HL-60 (cell line): ENCODE results near the gene IFNA21.

ENCODE experiments used
- CTCF ChIP-seq: IDR thresholded peaks from one replicate; pipeline ENCODE4 v1.5.1; 2011; ENCODE audit warnings: low read length, control low read depth, inconsistent platforms; ENCODE audit not compliant: insufficient read depth
- POLR2AphosphoS5 ChIP-seq: IDR thresholded peaks from 2 replicates; pipeline ENCODE4 v1.6.1; 2012; ENCODE audit warnings: low read depth
- TF ChIP-seq, protein P1 (sequence below): IDR thresholded peaks from 2 replicates; pipeline ENCODE4 v1.6.1; 2012; ENCODE audit warnings: low read depth; ENCODE audit not compliant: insufficient replicate concordance

DNA sequence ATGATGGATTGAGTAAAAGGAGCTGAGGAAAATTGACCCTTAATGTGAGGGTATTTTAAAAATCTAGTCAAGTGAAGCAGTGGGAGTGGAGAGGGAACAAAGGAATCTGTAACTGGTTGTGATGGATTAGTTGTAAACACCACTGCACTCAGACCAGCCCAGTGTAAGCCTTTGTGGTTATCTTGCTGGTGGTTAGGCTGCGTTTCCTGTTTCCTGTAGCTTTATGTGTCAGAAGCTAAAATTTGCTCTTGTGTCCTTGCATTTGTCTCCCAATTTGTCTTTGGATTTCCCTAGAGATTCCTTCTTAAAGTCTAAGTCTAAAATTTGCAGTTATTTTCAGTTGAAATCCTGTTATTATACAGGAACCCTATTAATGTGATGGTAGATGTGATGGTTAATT is 6.3 kb downstream of the IFNA21 start:
- TF ChIP-seq POLR2AphosphoS5 = no peak
- TF ChIP-seq CTCF = no peak
- TF ChIP-seq, protein P1, sequence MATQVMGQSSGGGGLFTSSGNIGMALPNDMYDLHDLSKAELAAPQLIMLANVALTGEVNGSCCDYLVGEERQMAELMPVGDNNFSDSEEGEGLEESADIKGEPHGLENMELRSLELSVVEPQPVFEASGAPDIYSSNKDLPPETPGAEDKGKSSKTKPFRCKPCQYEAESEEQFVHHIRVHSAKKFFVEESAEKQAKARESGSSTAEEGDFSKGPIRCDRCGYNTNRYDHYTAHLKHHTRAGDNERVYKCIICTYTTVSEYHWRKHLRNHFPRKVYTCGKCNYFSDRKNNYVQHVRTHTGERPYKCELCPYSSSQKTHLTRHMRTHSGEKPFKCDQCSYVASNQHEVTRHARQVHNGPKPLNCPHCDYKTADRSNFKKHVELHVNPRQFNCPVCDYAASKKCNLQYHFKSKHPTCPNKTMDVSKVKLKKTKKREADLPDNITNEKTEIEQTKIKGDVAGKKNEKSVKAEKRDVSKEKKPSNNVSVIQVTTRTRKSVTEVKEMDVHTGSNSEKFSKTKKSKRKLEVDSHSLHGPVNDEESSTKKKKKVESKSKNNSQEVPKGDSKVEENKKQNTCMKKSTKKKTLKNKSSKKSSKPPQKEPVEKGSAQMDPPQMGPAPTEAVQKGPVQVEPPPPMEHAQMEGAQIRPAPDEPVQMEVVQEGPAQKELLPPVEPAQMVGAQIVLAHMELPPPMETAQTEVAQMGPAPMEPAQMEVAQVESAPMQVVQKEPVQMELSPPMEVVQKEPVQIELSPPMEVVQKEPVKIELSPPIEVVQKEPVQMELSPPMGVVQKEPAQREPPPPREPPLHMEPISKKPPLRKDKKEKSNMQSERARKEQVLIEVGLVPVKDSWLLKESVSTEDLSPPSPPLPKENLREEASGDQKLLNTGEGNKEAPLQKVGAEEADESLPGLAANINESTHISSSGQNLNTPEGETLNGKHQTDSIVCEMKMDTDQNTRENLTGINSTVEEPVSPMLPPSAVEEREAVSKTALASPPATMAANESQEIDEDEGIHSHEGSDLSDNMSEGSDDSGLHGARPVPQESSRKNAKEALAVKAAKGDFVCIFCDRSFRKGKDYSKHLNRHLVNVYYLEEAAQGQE = no peak
